Activated CD4-positive, alpha-beta T cell treated with anti-CD3 and anti-CD28 coated beads, Interleukin-2, amount 50 U/mL, for 48 hours (primary cell): Measurements from ENCODE around the gene SIK1.
"Not testable (repeated sequence)": the region's sequence is repeated elsewhere in the genome, so short reads cannot be mapped to it uniquely, and the experiment has no call there.

Source experiments
- DNase-seq, 2 experiments: peaks; one replicate each; pipeline ENCODE4 v3.0.0-alpha.2; 2020

SIK1 gene

DNA sequence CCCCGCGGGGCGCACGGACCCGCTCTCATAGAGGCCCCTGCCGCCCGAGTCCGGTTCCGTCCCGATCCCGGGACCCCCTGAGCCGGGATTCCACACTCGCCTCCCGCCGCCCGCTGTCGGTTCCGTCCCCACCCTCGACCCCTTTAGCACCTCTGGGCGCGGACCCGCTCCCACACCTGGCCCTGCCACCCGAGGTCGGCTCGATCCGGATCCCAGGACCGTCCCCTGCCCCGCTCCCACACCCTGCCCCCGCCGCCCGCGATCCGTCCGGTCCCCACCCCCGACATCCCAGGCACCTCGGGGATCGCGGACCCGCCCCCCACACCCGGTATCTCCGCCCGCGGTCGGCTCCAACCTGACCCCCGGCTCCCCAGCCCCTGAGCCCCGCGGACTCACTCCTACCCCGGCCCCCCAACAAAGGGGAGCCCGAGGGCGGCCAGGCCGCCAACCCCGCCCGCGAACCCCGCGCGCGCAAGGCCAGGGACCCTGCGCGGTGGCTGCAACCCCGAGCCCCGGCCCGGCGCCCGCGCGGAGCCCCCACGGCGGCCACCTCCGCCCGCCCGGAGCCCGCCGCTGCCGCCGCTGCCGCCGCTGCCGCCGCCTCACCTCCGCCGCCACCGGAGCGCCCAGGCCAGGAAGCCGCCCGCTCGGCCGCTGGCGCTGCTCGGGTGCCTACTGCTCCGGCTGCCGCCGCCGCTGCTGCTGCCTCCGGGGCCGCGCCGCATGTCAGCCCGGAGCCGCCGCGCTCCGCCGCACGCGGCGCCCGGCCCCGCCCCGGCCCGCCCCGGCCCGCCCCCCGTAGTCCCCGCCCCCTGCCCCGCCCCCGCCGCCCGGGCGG, at the start of gene SIK1:
TSS of gene SIK1 (minus strand) at position 728 of the 838 bp plus-strand sequence. CDS start 953 bp downstream, outside the sequence.
- not testable (repeated sequence) for DNase-seq

DNA sequence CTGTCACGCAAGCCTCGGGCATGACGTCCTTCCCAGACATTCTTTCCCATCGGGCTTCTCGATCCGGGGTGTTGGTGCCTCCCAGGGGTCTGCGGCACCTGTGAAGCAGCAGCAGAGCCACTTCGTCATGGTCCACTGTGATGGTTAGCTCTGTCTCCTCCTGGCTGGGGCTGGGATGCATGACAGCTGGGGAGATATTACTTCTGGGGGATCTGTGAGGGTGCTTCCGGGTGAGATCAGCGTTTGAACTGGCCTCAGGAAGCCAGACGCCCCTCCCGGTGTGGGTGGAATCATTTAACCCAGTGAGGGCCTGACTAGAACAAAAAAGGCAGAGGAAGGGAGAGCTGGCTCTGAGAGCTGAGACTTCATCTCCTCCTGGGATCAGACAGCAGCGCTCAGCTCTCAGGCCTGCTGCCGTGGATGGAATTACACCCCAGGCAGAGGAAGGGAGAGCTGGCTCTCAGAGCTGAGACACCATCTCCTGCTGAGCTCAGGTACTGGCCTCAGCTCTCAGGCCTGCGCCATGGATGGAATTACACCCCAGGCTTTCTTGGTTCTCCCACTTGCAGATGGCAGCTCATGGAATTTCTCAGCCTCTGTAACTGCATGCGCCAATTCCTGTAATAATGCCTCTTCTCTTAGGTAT, 44.8 kb upstream of the SIK1 start:
- DNase-seq = not testable (repeated sequence)

DNA sequence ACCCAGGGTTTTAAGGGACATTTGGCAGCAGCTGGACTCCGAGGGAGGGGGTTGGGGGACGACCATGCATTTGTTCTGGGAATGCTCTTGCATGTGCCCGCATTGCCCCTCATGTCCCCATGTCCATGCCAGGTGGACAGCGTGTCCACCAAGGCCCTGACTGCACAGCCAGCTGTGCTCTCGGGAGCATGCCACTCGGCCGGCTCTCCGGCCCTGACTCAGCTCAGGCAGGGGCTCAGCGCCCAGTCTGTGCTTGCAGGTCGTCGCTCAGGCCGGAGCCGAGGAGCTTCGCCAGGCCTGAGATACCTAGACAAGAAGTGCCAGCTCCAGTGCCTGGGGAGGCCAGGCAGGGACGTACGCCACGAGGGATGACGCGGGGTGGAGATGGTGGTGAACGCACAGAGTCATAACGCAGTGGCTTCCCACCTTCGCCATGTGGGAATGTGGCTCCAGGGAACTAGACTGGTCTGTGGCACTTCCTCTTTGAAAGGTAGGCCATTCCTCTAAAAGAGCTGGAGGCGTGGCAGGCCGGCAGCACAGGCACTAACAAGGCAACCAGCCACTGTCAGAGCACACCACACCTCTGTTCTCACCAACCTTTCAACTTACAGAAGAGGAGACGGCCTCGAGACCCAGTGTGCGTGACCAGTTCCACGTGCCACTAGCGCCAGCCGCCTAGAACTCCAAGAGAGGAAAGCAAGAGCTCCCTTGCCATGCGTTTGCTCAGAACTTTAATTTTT, 43.0 kb upstream of the SIK1 start:
- DNase-seq = not testable (repeated sequence)

DNA sequence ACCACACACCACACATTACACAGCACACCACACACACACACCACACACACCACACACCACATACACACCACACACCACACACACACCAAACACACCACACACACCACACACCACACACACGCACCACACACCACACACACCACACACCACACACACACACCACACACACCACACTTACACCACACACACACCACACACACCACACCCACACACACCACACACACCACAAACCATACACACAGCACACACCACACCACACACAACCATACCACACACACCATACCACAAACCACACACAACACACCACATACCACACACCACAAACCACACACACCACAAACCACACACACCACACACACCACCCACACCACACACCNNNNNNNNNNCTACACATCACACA, 40.9 kb upstream of the SIK1 start:
- DNase-seq = peak in 1 of 2 experiments; percentile 3

DNA sequence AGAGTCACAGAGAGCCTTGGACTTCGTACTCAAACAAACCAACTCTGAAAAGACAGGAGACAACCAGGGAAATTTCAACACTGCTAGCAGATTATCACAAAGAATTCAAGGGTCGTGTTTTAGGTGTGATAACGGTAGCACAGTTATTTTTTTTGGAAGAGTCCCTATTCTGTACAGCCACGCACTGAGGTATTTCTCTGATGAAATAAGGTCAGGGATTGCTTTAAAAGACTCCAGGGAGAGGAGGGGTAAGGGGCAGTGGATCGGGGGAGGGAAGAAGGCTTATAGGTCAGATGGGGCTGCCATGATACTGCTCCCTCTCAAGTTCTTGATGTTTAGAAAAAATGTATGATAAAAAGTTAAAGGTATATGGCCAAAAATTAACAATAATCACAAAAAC, 38.2 kb upstream of the SIK1 start:
- not testable (repeated sequence) for DNase-seq

DNA sequence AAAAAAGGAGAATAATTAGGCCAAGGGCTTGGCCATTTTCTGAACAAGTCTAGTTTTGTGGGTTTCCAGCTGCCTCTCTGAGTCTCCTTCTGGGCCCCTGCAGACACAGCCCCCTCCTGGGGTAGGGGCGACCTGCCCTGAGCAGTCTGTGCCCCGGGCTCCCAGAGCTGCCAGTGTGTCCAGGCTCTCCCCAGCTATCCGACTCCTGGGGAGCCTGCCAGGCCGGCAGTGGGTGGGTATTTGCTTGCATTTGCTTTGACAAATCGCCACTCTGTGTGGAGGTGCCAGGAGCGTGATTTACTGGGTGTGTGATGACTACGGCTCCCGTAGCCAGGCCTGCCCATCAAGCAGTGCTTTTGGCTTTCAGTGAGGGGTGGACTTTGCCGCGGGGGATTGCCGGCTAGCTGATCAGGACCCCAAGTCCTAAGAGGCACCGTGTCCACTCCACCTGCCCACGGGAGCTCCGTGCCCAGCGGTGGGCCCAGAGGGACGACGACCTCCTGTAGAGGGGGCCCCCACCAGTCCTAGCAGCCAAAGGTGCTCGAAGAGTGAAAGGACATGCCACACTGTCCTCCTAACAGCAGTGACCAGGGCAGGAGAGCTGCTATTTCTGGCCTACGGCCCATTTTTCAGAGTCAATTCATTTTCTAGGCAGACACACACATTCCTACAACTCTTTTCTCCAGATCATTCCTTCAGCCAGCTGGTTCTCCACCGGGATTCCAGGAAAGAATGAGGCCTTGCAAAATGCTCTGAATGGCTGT, 36.7 kb upstream of the SIK1 start:
- DNase-seq = not testable (repeated sequence)

DNA sequence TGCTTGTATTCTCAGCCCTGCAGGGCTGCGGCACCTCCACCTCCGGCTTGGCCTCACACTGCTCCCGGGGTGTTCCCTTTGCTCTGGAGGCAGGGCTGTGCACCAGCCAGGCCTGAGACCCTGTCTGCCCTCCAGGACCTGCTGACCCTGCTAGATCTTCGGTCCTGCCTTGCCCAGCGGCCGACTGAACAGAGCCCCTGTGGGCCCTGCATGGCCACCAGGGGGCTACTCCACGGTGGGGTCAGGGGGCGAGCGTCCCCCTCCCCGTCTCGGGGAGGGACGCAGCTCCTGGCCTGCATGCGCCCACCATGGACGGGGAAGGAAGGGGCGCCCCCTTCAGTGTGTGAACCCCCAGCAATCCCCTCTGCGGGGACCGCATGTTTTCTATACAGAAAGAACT, 36.0 kb upstream of the SIK1 start:
- not testable (repeated sequence) for DNase-seq

DNA sequence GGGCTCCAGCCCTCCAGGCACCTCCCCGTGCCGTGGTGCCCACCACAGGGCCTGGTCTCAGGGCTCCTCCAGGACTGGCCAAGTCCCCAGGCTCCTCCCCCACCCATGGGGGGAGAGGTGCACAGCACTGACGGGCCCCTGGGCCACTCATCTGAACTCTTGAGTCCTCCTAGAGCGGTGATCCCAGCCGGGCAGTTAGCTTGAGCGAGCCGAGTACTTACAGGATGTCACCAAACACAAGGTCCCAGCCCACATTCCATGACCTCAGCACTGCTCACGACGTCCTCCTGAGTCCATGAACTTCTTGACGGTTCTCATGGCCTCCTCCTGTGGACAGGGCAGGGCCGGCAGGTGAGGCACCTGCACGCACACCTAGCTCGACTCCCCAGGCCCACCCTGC, 33.5 kb upstream of the SIK1 start:
- not testable (repeated sequence) for DNase-seq

DNA sequence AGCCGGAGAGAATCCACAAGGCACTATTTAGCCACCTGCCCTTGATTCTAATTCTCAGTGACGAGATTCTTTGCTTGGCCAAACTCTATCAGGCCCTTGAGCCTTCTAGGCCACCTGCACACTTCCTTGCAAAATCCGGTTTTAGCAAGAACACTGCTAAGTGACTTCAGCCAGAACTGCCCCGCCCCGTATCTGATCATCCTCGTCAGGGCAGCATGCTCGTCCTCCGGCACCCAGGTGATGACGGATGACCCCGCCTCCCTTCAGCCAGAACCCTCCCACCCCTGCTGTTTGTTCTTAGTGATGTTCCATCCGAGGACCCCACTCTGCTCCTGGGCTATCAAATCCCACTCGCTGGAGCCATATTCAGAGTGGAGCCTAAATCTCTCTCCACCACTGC, 32.1 kb upstream of the SIK1 start:
- not testable (repeated sequence) for DNase-seq

DNA sequence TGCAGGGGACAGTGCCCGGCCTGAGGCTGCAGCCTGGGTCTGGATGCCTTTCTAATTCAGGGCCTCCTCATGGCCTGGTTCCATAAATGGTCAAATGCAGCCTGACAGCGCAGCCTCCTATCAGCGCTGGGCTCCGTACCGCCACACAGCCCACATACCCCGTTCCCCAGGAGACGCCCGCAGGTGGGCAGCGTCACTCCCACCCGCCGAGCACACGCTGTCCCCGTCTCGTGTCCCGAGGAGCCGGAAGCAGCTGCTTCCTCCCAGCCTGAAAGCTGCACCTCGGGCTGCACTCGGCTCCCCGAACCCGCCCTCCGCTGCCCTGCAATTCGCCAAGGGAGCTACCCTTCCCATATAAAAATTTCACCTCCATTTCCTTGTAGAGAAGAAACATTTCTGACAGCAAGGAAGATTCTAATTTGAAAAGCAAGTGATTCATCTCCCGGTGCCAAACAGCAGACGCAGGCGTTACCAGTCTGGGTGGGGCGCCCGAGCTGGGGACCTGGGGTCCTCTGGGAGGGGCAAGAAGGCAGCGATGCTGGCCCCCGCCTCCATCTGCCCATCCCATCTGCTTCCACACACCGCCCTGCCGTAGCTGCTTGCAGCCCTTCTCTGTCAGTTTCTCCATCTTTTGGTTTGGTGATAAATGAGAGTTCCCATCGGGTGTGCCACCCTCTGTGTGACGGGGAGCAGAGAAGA, 29.8 kb upstream of the SIK1 start:
- not testable (repeated sequence) for DNase-seq

DNA sequence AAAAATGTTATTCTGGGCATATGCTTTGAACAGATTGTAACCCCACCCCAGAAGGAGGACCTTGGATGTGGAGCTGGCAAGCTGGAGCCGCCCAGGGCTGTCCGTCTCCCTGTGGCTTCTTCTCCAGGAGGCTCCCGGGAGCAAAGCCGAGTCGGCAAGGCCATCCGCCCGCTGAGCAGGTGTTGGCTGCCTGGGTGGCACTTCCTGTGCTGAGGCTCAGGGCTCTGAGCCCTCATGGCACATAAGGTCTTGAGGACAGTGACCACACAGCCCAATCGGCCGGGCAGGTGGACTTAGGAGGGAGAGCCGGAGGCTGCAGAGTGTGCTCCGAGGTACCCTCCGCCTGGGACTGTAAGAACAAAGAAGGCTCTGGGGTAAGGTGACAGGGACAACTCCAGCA, 28.8 kb upstream of the SIK1 start:
- not testable (repeated sequence) for DNase-seq

DNA sequence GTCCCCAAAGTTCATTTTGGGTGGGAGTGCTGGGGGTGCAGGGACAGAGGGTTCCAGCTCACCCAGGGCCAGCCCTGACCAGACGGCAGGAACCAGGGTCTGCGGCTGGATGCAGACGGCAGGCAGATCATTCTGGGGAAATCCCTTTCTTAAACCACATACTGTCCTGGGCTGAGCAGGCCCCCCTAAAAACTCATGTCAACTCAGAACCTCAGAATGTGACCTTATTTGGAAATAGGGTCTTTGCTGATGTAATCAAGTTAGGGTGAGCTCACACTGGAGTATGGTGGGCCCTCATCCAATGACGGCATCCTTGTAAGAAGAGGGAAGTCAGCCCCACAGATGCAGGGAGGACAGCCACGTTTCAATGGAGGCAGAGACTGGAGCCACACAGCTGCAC, 27.2 kb upstream of the SIK1 start:
- not testable (repeated sequence) for DNase-seq

DNA sequence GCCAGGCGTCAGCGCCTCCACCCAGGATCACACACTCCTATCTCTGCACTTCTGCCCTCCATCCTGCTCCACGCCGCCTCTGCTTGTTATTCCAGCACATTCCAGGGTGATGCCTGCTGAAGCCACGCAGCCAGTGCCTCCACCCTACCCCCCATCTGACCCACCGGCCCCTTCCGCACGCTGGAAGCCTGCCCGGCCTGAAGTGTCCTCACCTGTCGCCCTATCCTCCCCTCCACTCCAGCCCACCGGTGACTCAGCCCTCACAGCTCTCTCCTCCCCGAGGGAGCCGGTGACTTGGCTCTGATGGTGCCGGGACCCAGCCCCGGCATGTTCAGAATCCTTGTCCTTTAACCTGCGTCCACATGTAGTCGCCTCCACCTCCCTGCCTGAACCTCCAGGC, 24.9 kb upstream of the SIK1 start:
- not testable (repeated sequence) for DNase-seq

DNA sequence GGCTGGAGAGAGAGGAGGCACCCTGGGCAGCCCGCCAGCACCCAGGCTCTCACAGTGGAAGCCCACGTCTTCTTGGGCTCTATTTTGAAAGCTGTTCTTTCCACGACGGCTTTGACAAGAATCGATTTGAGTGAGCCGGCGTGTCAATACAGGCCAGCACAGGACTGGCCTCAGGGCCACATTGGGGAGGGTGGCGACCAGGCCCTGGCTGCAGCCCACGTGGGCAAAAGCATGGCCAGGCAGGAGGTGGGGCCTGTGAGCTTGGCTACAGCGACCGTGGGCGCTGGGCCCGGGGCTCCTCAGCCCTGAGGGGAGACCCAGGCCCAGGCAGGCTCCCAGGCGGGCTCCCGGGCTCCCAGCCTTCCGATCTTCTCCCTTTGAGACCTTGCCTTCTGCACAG, 23.4 kb upstream of the SIK1 start:
- DNase-seq = not testable (repeated sequence)

DNA sequence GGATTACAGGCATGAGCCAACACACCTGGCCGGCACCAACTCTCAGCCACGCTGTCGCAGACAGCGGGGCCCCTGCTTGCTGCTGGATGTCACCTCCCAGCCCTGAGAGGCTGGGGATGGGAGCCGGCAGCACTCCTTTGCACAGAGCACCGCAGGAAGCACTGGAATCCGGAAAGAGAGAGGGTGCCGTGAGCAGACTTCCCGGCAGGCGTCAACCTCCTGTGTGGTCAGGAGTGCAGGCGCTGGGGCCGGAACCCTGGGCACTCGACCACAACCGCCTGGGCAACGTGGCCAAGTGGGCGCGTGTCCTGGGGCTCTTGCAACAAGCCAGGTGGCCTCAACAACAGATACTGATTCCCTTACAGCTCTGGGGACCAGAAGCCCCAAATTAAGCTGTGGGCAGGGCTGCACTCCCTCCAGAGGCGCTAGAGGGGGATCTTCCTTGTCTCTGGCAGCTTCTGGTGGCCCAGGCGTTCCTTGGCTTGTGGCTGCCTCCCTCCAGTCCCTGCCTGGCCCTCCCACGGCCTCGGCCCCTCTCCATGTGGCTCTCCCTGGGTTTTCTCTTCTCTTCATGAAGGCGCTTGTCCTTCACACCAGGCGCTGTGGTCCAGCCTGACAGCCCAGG, 20.5 kb upstream of the SIK1 start:
- DNase-seq = not testable (repeated sequence)

DNA sequence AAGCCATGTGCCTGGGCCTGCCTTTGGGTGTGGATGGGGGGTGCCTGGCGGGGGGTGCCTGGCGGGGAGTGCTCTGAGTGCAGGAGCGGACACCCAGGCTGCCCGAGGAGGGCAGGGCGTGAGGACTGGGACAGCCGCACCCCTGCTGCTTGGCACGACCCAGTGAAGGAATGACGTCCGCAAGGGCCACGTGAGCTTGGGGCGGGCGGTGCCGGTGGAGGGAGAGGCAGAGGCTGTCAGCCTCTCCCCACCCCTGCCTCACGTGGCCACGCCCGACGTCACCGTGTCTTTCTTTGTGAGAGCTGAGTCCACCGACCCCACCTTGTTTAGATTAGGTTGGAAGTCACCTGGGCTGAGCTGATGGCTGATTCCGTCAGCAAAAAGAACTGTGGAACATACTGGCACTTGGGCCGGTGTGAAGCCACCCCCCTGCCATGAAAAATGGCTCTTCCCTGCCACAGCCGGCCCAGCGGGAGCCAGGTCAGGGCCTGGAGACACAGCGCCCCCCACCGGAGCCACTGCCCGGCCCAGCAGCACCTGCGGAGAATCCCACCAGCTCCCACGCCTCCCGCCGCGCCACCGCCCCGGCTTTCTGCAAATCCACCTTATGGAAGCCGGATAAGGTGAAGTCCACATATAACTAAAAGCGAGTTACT, 19.5 kb upstream of the SIK1 start:
- DNase-seq = not testable (repeated sequence)

DNA sequence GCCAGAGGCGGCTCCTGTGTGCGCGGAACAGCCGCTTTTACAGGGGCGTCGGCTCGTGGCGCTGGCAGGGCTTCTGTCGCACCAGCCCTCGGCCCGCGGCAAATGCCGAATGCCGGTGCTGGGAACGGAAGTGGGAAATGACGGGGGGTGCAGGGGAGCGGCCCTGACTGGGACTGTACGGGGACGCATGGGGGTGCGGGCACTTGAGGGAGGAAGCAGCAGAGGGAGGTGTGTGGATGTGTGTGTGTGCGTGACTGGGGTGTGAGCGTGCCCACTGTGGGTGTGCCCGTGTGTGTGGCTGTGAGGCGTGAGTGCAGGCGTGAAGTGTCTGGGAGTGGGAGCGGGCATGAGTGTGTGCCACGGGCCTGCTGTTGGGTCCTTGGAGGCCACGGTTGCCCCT, 17.6 kb upstream of the SIK1 start:
- DNase-seq = not testable (repeated sequence)

DNA sequence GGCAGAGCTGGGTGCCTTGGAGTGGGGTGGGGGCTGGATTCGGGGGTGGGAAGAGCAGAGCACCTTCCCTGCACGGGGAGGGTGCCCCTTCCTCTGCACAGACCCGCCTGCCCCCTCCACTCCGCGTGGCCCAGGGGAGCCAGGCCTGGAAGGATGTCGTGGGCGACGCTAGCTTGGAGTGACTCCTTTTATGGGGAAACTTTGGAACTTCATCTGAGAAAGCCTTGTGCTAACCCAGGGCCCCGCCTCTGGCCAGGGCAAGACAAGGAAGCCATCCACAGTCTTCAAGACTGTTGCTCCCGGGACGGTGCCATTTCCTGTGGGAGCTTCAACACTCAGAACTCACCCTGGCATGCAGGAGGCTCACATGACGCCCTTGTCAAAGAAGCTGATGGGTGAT, 15.6 kb upstream of the SIK1 start:
- DNase-seq = not testable (repeated sequence)

DNA sequence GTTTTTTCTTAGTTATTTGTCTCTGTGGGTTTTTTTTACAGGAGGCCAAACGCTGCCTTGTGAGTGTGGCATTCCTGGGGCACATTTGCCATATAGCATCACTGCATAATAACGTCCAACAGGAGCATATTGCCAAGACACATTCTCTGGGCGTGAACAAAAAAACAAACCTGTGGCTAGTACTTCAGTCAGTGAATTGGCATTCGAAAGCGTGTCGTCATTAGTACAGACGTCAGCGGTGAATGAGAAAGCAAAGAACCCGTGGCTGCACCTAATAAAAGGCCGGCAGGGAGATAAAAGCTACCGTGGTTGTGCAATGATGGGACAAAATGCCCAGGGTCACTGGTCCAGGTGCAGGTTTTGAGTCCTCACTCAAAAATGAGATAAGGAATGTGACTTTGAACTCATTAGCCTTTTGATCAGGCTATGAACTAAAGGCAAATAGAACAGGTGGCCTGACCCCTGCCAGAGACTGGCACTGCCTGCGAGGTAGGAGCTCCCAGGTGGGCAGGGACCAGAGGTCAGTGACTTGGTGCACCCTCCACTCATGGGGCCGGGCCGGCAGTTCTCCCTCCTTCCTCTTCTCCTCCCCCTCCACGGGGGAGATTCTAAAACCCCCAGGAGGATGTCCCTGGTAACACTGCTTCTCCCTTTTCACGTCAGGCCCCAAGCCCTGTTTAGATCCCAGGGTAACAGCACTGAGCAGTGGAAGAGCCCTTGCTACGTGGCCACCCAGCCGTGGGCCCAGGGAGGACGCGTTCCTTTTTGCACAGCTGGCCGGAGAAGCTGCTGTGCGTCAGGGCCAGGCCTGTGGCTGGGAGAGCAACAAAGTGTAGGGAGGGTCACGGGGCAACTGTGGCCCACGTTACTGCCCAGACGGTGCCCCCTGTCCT, 14.2 kb upstream of the SIK1 start:
- not testable (repeated sequence) for DNase-seq
